PC-9 (cell line): ENCODE data around the gene NPL. TPM values are rescaled to one million over a fixed set of nuclear protein-coding genes. Genes with fewer than 3 reads are reported as not detected.

Experiments
- BruUV-seq: library from RNA; stranded (reverse); fragments of 400-500 nt; replicated peaks from 2 replicates; lab custom pipeline; 2021; lab: Mats Ljungman, UMichigan
- CTCF ChIA-PET: fragments of 300-600 bp; sonication (Branson Sonifier 250); formaldehyde crosslinking; loops from one replicate; lab custom pipeline; 2022; ENCODE audit warnings: antibody characterized with exemption; lab: Charles Lee
- POLR2A ChIA-PET: fragments of 300-600 bp; sonication (Branson Sonifier 250); formaldehyde crosslinking; loops from one replicate; lab custom pipeline; 2022; ENCODE audit warnings: antibody characterized with exemption; ENCODE audit not compliant: unreplicated experiment; lab: Charles Lee
- DNase-seq, 2 experiments: peaks; one replicate each; pipeline versions ENCODE4 v3.0.0 to v3.0.0-alpha.2; 2015 to 2022; ENCODE audit warnings: mixed read lengths in 1 of 2
- H2AFZ ChIP-seq: fragments of 200-600 bp; sonication (generic); 2 replicates; pipeline ENCODE4 v1.8.1; 2017; ENCODE audit warnings: antibody characterized with exemption
- H3F3A ChIP-seq: fragments of 200-600 bp; sonication (generic); 2 replicates; pipeline ENCODE4 v1.8.1; 2017; ENCODE audit warnings: antibody characterized with exemption, mild to moderate bottlenecking, low read depth; ENCODE audit not compliant: insufficient read depth
- H3K27ac ChIP-seq: fragments of 200-600 bp; sonication (generic); 2 replicates; pipeline ENCODE4 v1.6.1; 2016; ENCODE audit warnings: mixed run types
- H3K27me3 ChIP-seq: fragments of 200-600 bp; sonication (generic); 2 replicates; pipeline ENCODE4 v1.6.1; 2016; ENCODE audit warnings: low read depth, mixed run types; ENCODE audit not compliant: insufficient read depth
- H3K36me3 ChIP-seq: fragments of 200-600 bp; sonication (generic); 2 replicates; pipeline ENCODE4 v1.6.1; 2016; ENCODE audit warnings: low read depth, mixed run types
- H3K4me1 ChIP-seq: fragments of 200-600 bp; sonication (generic); replicated peaks from 2 replicates; pipeline ENCODE4 v1.6.1; 2016; ENCODE audit warnings: mixed run types; ENCODE audit not compliant: insufficient read depth
- H3K4me2 ChIP-seq: fragments of 200-600 bp; sonication (generic); 2 replicates; pipeline ENCODE4 v1.6.1; 2017; ENCODE audit warnings: mixed run types
- H3K4me3 ChIP-seq: fragments of 200-600 bp; sonication (generic); 2 replicates; pipeline ENCODE4 v1.6.1; 2016; ENCODE audit warnings: mixed run types
- H3K79me2 ChIP-seq: fragments of 200-600 bp; sonication (generic); 2 replicates; pipeline ENCODE4 v1.6.1; 2017; ENCODE audit warnings: low read depth, mixed run types
- H3K9me2 ChIP-seq: fragments of 200-600 bp; sonication (generic); 2 replicates; pipeline ENCODE4 v1.8.1; 2017; ENCODE audit warnings: mild to moderate bottlenecking; ENCODE audit not compliant: insufficient read depth
- H3K9me3 ChIP-seq: fragments of 200-600 bp; sonication (generic); 2 replicates; pipeline ENCODE4 v1.8.1; 2016; ENCODE audit warnings: low read depth; ENCODE audit not compliant: insufficient read depth
- H4K20me1 ChIP-seq: fragments of 200-600 bp; sonication (generic); 2 replicates; pipeline ENCODE4 v1.8.1; 2017; ENCODE audit not compliant: insufficient read depth
- EZH2 ChIP-seq: fragments of 200-600 bp; sonication (generic); IDR thresholded peaks from 2 replicates; pipeline ENCODE4 v1.8.0; 2017; ENCODE audit warnings: antibody characterized with exemption, low read depth
- intact Hi-C: fragments of 100-400 bp; cut with micrococcal nuclease; formaldehyde crosslinking; loops from one replicate; pipeline ENCODE4 v1.10.0; 2022; ENCODE audit not compliant: unreplicated experiment
- total RNA-seq: library from RNA; stranded (reverse); gene quantifications from 2 replicates; pipeline ENCODE4 v1.2.3, GENCODE V29; 2021
- TF ChIP-seq, protein P1 (sequence below): fragments of 200-600 bp; sonication (generic); conservative IDR thresholded peaks from 2 replicates; pipeline ENCODE4 v1.6.1; 2017; ENCODE audit warnings: mixed run types, antibody characterized with exemption, mild to moderate bottlenecking, moderate library complexity

NPL gene
- total RNA-seq, 1 experiment from 2014 or later, result 2.3 TPM

DNA sequence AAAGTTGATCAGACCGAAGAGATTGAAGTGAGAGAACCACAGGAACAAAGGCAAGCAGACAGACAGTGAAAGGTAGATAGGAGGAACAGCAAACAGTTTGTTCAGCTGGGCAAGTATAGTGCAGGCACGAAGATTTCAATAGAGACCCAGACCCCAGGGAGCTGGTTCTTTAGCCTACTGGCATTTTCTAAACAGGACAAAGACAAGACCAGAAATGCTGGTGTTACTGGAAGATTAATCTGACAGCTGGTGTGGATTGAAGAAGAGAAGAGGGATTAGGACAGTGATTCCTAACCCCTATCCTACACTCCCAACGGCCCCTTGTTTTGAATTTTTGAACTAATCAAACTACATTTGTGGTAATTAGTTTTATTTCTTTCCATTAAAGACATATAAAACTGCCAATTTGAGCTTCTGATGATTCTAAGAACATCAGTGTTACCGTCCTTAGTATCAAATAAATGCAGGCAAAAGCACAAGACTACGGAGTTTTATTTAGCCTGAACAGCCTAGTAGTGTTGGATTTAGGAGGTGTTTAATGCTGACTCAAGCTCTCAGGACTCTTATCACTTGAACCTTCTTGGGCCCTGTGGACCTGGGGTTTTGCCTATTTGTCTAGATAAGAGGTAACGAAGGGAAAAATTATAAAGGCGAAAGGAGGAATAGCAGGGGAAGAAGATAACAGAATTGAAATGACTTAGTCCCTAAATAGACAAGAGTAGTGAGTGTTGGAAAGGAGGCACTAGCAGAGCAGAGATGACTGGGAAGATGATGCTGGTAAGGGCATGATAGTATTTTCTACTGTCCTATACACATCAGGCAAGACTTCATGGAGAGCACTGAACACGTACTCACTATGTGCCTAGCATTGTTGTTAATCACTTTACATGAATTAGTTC, 2.0 kb downstream of the NPL start:
- Histone ChIP-seq H3K36me3 (no peaks in the 10 kb centered on the region), H3K4me1 (peaks cover 12% of the 10 kb centered on the region), H3F3A (no peaks in the 10 kb centered on the region), H3K4me3 (no peak overlapping the region), H3K9me2 (no peaks in the 10 kb centered on the region), H2AFZ (no peak overlapping the region), H3K79me2 (no peaks in the 10 kb centered on the region), H3K27ac (no peak overlapping the region), H3K27me3 (peaks cover 8% of the 10 kb centered on the region; the same call in 1 of the 2 replicates), H3K9me3 (no peaks in the 10 kb centered on the region), H4K20me1 (no peaks in the 10 kb centered on the region), H3K4me2 (no peak overlapping the region)
- intact Hi-C loops, result no loop called here
- DNase-seq, result no peak
- TF ChIP-seq, protein P1, sequence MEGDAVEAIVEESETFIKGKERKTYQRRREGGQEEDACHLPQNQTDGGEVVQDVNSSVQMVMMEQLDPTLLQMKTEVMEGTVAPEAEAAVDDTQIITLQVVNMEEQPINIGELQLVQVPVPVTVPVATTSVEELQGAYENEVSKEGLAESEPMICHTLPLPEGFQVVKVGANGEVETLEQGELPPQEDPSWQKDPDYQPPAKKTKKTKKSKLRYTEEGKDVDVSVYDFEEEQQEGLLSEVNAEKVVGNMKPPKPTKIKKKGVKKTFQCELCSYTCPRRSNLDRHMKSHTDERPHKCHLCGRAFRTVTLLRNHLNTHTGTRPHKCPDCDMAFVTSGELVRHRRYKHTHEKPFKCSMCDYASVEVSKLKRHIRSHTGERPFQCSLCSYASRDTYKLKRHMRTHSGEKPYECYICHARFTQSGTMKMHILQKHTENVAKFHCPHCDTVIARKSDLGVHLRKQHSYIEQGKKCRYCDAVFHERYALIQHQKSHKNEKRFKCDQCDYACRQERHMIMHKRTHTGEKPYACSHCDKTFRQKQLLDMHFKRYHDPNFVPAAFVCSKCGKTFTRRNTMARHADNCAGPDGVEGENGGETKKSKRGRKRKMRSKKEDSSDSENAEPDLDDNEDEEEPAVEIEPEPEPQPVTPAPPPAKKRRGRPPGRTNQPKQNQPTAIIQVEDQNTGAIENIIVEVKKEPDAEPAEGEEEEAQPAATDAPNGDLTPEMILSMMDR, result no peak
- no peak for TF ChIP-seq EZH2
- BruUV-seq, result no TSS peak
- ChIA-PET CTCF (no interaction called here), POLR2A (no interaction called here)

DNA sequence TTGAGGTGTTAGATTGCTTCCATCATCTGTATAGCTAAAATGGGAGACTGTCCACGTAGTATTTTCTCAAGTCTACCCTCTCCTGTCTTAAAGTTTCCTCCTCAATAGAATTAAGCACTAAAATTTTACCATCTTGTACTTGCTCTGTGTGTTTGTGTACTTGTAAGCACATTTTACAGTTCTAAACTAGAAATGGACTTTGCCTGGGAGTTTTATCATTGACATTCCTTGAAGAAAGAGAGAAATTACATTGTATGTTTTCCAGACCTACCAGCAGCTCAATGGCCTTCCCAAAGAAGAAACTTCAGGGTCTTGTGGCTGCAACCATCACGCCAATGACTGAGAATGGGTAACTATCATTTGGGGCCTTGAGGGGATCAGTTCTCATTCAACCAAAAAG, 4.5 kb downstream of the NPL start:
- Histone ChIP-seq H3K27ac (no peak overlapping the region), H3K36me3 (no peaks in the 10 kb centered on the region), H3F3A (no peaks in the 10 kb centered on the region), H3K4me2 (no peak overlapping the region), H3K27me3 (peaks cover 2% of the 10 kb centered on the region; the same call in 1 of the 2 replicates), H3K79me2 (no peaks in the 10 kb centered on the region), H3K9me3 (no peaks in the 10 kb centered on the region), H3K4me1 (peaks cover 12% of the 10 kb centered on the region), H4K20me1 (no peaks in the 10 kb centered on the region), H3K9me2 (no peaks in the 10 kb centered on the region), H3K4me3 (no peak overlapping the region), H2AFZ (no peak overlapping the region)
- POLR2A ChIA-PET, result no interaction called here
- no TSS peak for BruUV-seq
- intact Hi-C loops, result no loop called here
- TF ChIP-seq, protein P1, result no peak
- no peak for TF ChIP-seq EZH2
- no peak for DNase-seq
- CTCF ChIA-PET, result no interaction called here

DNA sequence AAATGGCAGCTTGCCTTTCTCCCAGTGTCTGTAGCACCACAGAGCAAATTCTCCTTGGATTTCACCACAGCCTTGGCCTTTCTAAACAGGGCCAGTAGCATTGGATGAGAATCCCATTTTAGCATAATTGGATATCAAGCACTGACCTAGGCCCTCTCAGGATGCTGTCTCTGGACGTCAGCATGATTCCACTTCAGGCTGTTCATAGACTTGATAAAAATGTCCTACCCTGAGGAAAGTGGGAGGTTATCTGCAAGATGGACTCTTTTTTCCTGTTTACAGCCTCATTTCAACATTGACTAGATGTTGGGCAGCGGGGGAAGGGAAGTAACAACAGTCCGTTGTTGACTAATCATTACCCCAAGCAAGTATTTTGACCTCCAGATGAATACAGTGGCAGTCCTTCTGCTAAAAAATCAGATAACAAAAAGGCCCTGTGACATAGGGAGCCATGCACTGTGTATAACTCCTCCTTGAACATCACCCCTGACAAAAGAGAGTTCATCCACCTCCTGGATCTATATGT, 5.2 kb downstream of the NPL start:
- Histone ChIP-seq H3K27me3 (no peaks in the 10 kb centered on the region), H3K4me3 (no peak overlapping the region), H4K20me1 (no peaks in the 10 kb centered on the region), H2AFZ (no peak overlapping the region), H3K9me2 (no peaks in the 10 kb centered on the region), H3K4me2 (no peak overlapping the region), H3K36me3 (no peaks in the 10 kb centered on the region), H3F3A (no peaks in the 10 kb centered on the region), H3K4me1 (peaks cover 12% of the 10 kb centered on the region), H3K27ac (no peak overlapping the region), H3K79me2 (no peaks in the 10 kb centered on the region), H3K9me3 (no peaks in the 10 kb centered on the region)
- intact Hi-C loops, result no loop called here
- TF ChIP-seq EZH2, result no peak
- TF ChIP-seq, protein P1, result no peak
- ChIA-PET CTCF (no interaction called here), POLR2A (no interaction called here)
- DNase-seq, result no peak
- BruUV-seq, result no TSS peak
